Keratinocyte (primary cell): Measurements from ENCODE around the gene ACTA2. TPM values are rescaled to one million over a fixed set of nuclear protein-coding genes. Genes with fewer than 3 reads are reported as not detected.

ENCODE experiments used
- DNase-seq: peaks from one replicate; pipeline ENCODE4 v3.0.0-alpha.2; 2011; ENCODE audit warnings: low read depth, missing footprints, low spot score
- FAIRE-seq: peaks from 2 replicates; lab custom pipeline; 2011; peaks lifted over from hg19 to GRCh38; lab: Jason Lieb, UNC
- H2AFZ ChIP-seq: 2 replicates; pipeline ENCODE4 v1.6.0; 2012; ENCODE audit warnings: low read length, control low read depth, inconsistent platforms; ENCODE audit not compliant: control insufficient read depth
- H3K27ac ChIP-seq: 2 replicates; pipeline ENCODE4 v1.5.1; 2011; ENCODE audit warnings: low read length; ENCODE audit not compliant: control insufficient read depth, insufficient read depth
- H3K27me3 ChIP-seq: 3 replicates; pipeline ENCODE4 v1.6.0; 2011; ENCODE audit warnings: low read length; ENCODE audit not compliant: control insufficient read depth, insufficient read depth; ENCODE audit errors: extremely low read depth
- H3K36me3 ChIP-seq, 2 experiments: 2 replicates in 1 of 2; 3 replicates in 1 of 2; pipeline ENCODE4 v1.5.1; 2011; ENCODE audit warnings: low read length in 2 of 2, mild to moderate bottlenecking in 1 of 2; ENCODE audit not compliant: control insufficient read depth in 2 of 2, insufficient read depth in 2 of 2; ENCODE audit errors: extremely low read depth in 1 of 2
- H3K4me1 ChIP-seq: 3 replicates; pipeline ENCODE4 v1.5.1; 2011; ENCODE audit warnings: low read length; ENCODE audit not compliant: control insufficient read depth, insufficient read depth; ENCODE audit errors: extremely low read depth
- H3K4me2 ChIP-seq: 3 replicates; pipeline ENCODE4 v1.6.0; 2011; ENCODE audit warnings: low read depth, low read length; ENCODE audit not compliant: control insufficient read depth, insufficient read depth; ENCODE audit errors: extremely low read depth
- H3K4me3 ChIP-seq, 3 experiments: fragments of 200-600 bp in 1 of 3; sonication (generic) in 1 of 3; 2 replicates in 2 of 3; 3 replicates in 1 of 3; pipeline ENCODE4 v1.5.1; 2011 to 2016; ENCODE audit warnings: low read length in 3 of 3, mild to moderate bottlenecking in 3 of 3, control low read depth in 2 of 3, inconsistent platforms in 1 of 3, low read depth in 1 of 3, mixed read lengths in 1 of 3, mixed run types in 1 of 3, moderate library complexity in 1 of 3; ENCODE audit not compliant: control insufficient read depth in 2 of 3, insufficient read depth in 2 of 3; ENCODE audit errors: extremely low read depth in 1 of 3
- H3K79me2 ChIP-seq: 2 replicates; pipeline ENCODE4 v1.6.0; 2012; ENCODE audit warnings: low read length; ENCODE audit not compliant: control insufficient read depth, insufficient read depth
- H3K9ac ChIP-seq: 3 replicates; pipeline ENCODE4 v1.6.0; 2011; ENCODE audit warnings: low read length; ENCODE audit not compliant: control insufficient read depth, insufficient read depth; ENCODE audit errors: extremely low read depth
- H3K9me1 ChIP-seq: 3 replicates; pipeline ENCODE4 v1.6.0; 2011; ENCODE audit warnings: low read length; ENCODE audit not compliant: control insufficient read depth, insufficient read depth; ENCODE audit errors: extremely low read depth
- H3K9me3 ChIP-seq: 2 replicates; pipeline ENCODE4 v1.5.1; 2012; ENCODE audit warnings: low read depth, low read length; ENCODE audit not compliant: control insufficient read depth
- H4K20me1 ChIP-seq: 3 replicates; pipeline ENCODE4 v1.6.0; 2011; ENCODE audit warnings: low read length; ENCODE audit not compliant: control insufficient read depth, insufficient read depth; ENCODE audit errors: extremely low read depth
- CTCF ChIP-seq, 3 experiments: IDR thresholded peaks in 1 of 3; conservative IDR thresholded peaks in 1 of 3; optimal IDR thresholded peaks in 1 of 3; 2 replicates in 2 of 3; 3 replicates in 1 of 3; pipeline versions ENCODE3 to v1.5.1; 2011; ENCODE audit warnings: low read length in 3 of 3, mild to moderate bottlenecking in 3 of 3, moderate library complexity in 2 of 3, control low read depth in 1 of 3, inconsistent platforms in 1 of 3; ENCODE audit not compliant: insufficient read depth in 2 of 3; ENCODE audit errors: extremely low read depth in 1 of 3
- EZH2 ChIP-seq: IDR thresholded peaks from one replicate; pipeline ENCODE4 v1.6.1; 2012; ENCODE audit warnings: inconsistent platforms, mild to moderate bottlenecking, low read length, moderate library complexity
- dilution Hi-C: fragments of 300-500 bp; cut with MboI; formaldehyde crosslinking; loops from one replicate; pipeline ENCODE4 v1.7.0; 2020; ENCODE audit warnings: low sequenced_read_pairs; ENCODE audit not compliant: extremely low pct_ligation_motif_present
- polyA plus RNA-seq, 5 experiments: library from polyadenylated mRNA; depleted of rRNA in 3 of 5; stranded (reverse) in 3 of 5; stranded (forward) in 1 of 5; unstranded in 1 of 5; fragments of >200 nt; gene quantifications; 1 replicate in 1 of 5; 2 replicates in 3 of 5; 3 replicates in 1 of 5; pipeline versions ENCODE4 v1.2.1 to v1.2.3, GENCODE V29; 2011 to 2012; ENCODE audit warnings: missing spikeins in 2 of 5, low read depth in 1 of 5, low replicate concordance in 1 of 5

ACTA2 gene
- polyA plus RNA-seq, 1 donor (not counting 4 experiments of a cell fraction or from before 2014, with no cell fraction given): 3.7 TPM

DNA sequence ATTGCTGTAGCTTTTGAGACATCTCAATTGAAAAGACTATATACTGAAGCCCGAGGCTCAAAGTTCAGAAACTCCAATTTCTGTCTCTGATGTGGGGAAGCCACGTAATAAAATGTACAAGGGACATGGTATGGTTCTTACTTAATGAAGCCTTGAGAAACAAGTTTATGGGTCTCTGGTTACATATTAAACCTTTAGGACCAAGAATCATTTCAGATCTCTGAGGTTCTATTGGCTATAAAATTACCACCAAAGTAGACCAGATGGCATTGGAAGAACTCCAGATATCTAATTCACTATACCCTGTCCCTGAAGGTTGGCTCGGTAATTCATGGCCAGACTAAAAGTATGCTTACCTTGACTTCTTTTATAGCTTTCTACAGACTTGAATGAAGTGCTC lies 48.9 kb downstream of the ACTA2 start:
- no peak for DNase-seq
- Histone ChIP-seq H4K20me1 (no peaks in the 10 kb centered on the region), H3K36me3 (peaks cover 0 to 10% of the 10 kb centered on the region in 2 experiments), H3K4me3 (no peak overlapping the region), H2AFZ (no peak overlapping the region), H3K9ac (no peak overlapping the region), H3K4me2 (no peak overlapping the region), H3K9me3 (no peaks in the 10 kb centered on the region), H3K27me3 (no peaks in the 10 kb centered on the region), H3K27ac (no peak overlapping the region), H3K79me2 (no peaks in the 10 kb centered on the region), H3K9me1 (no peaks in the 10 kb centered on the region), H3K4me1 (peaks cover 4% of the 10 kb centered on the region)
- TF ChIP-seq EZH2 (no peak), CTCF (optimal IDR thresholded peaks at IDR 0.05 in 1 of 3, IDR thresholded peaks at IDR 0.05 in 1 of 3, conservative IDR thresholded peaks at IDR 0.05 in 1 of 3; ENCODE audit: extremely low read depth in 1 of 3, insufficient read depth in 2 of 3, low read length in 3 of 3) (no peak)
- FAIRE-seq: no peak
- dilution Hi-C loops: no loop called here

GRCh38 chr10:88901984-88902789 lies 50.4 kb downstream of the ACTA2 start:
- dilution Hi-C loops: no loop called here

More at GRCh38 chr10:88901984-88902789, 50.4 kb downstream of the ACTA2 start:
- peaks cover 4% of the 10 kb centered on the region for H3K4me1 ChIP-seq
- no peaks in the 10 kb centered on the region for H3K27me3 ChIP-seq
- DNase-seq: no peak
- H3K9ac ChIP-seq: no peak overlapping the region
- no peak overlapping the region for H3K27ac ChIP-seq
- H4K20me1 ChIP-seq: no peaks in the 10 kb centered on the region
- no peaks in the 10 kb centered on the region for H3K9me3 ChIP-seq
- H3K9me1 ChIP-seq: no peaks in the 10 kb centered on the region
- H3K4me2 ChIP-seq: no peak overlapping the region
- no peaks in the 10 kb centered on the region for H3K79me2 ChIP-seq
- no peak for FAIRE-seq
- no peak overlapping the region for H2AFZ ChIP-seq
- no peak for TF ChIP-seq EZH2
- TF ChIP-seq CTCF (optimal IDR thresholded peaks at IDR 0.05 in 1 of 3, IDR thresholded peaks at IDR 0.05 in 1 of 3, conservative IDR thresholded peaks at IDR 0.05 in 1 of 3; ENCODE audit: extremely low read depth in 1 of 3, insufficient read depth in 2 of 3, low read length in 3 of 3): no peak
- peaks cover 0 to 10% of the 10 kb centered on the region in 2 experiments for H3K36me3 ChIP-seq
- no peak overlapping the region for H3K4me3 ChIP-seq
